ENCODE results near the gene MYO7B. TPM values are rescaled to one million over a fixed set of nuclear protein-coding genes. Genes with fewer than 3 reads are reported as not detected.
A peak's percentile ranks its signal among the peaks of the same experiment; 100 is the strongest.

Gene MYO7B
- total and polyA plus RNA-seq, 2 donors (not counting 1 experiment from before 2014, with no cell fraction given) = under 0.01 TPM; not detected in 1

GRCh38 chr2:127490283-127490682 lies 45.2 kb upstream of the MYO7B start:
- Histone ChIP-seq H3K27ac (ENCODE audit: insufficient read depth, low read length) (no peak overlapping the region), H3K4me1 (ENCODE audit: control insufficient read depth, extremely low read depth, insufficient read depth, low read length) (no peaks in the 10 kb centered on the region), H3K9ac (ENCODE audit: insufficient read depth, low read length) (no peak overlapping the region), H3K4me2 (ENCODE audit: extremely low read depth, insufficient read depth, low read length) (no peak overlapping the region), H4K20me1 (ENCODE audit: control insufficient read depth, extremely low read depth, insufficient read depth, low read length) (no peaks in the 10 kb centered on the region), H3K36me3 (ENCODE audit: control insufficient read depth, insufficient read depth, low read length) (peaks cover 22% of the 10 kb centered on the region), H2AFZ (ENCODE audit: low read length) (no peak overlapping the region), H3K4me3 (replicated peaks in 1 of 4; ENCODE audit: control extremely low read depth in 1 of 4, insufficient read depth in 1 of 4, low read depth in 3 of 4, low read length in 4 of 4) (no peak overlapping the region), H3K79me2 (ENCODE audit: control insufficient read depth, insufficient read depth, low read length) (no peaks in the 10 kb centered on the region), H3K27me3 (ENCODE audit: control insufficient read depth, insufficient read depth, low read length) (no peaks in the 10 kb centered on the region), H3K9me3 (ENCODE audit: control insufficient read depth, insufficient read depth, low read depth, low read length) (no peaks in the 10 kb centered on the region)
- TF ChIP-seq EZH2 (IDR thresholded peaks at IDR 0.05; ENCODE audit: low read length, missing control alignments) = no peak
- TF ChIP-seq CTCF (conservative IDR thresholded peaks at IDR 0.05 in 1 of 2, IDR thresholded peaks at IDR 0.05 in 1 of 2; ENCODE audit: low read depth in 1 of 2, low read length in 2 of 2) = no peak
- no peak for DNase-seq (ENCODE audit: low read depth in 2 of 2)

GRCh38 chr2:127498386-127498785 lies 37.1 kb upstream of the MYO7B start:
- Histone ChIP-seq H3K9me3 (ENCODE audit: control insufficient read depth, insufficient read depth, low read depth, low read length) (no peaks in the 10 kb centered on the region), H4K20me1 (ENCODE audit: control insufficient read depth, extremely low read depth, insufficient read depth, low read length) (no peaks in the 10 kb centered on the region), H3K27ac (ENCODE audit: insufficient read depth, low read length) (no peak overlapping the region), H3K9ac (ENCODE audit: insufficient read depth, low read length) (no peak overlapping the region), H3K79me2 (ENCODE audit: control insufficient read depth, insufficient read depth, low read length) (no peaks in the 10 kb centered on the region), H3K36me3 (ENCODE audit: control insufficient read depth, insufficient read depth, low read length) (peaks cover 12% of the 10 kb centered on the region), H3K4me3 (replicated peaks in 1 of 4; ENCODE audit: control extremely low read depth in 1 of 4, insufficient read depth in 1 of 4, low read depth in 3 of 4, low read length in 4 of 4) (no peak overlapping the region), H3K4me2 (ENCODE audit: extremely low read depth, insufficient read depth, low read length) (no peak overlapping the region), H3K27me3 (ENCODE audit: control insufficient read depth, insufficient read depth, low read length) (no peaks in the 10 kb centered on the region), H3K4me1 (ENCODE audit: control insufficient read depth, extremely low read depth, insufficient read depth, low read length) (peaks cover 2% of the 10 kb centered on the region), H2AFZ (ENCODE audit: low read length) (no peak overlapping the region)
- peak in 1 of 2 donors; percentile 91 for DNase-seq (ENCODE audit: low read depth in 2 of 2)
- TF ChIP-seq EZH2 (IDR thresholded peaks at IDR 0.05; ENCODE audit: low read length, missing control alignments) (no peak), CTCF (conservative IDR thresholded peaks at IDR 0.05 in 1 of 2, IDR thresholded peaks at IDR 0.05 in 1 of 2; ENCODE audit: low read depth in 1 of 2, low read length in 2 of 2) (no peak)

- H3K27me3 ChIP-seq (ENCODE audit: control insufficient read depth, insufficient read depth, low read length) = no peaks in the 10 kb centered on the region
- DNase-seq (ENCODE audit: low read depth in 2 of 2) = no peak
- H3K9me3 ChIP-seq (ENCODE audit: control insufficient read depth, insufficient read depth, low read depth, low read length) = no peaks in the 10 kb centered on the region
- H3K4me2 ChIP-seq (ENCODE audit: extremely low read depth, insufficient read depth, low read length) = no peak overlapping the region
- H4K20me1 ChIP-seq (ENCODE audit: control insufficient read depth, extremely low read depth, insufficient read depth, low read length) = no peaks in the 10 kb centered on the region
- peaks cover 11% of the 10 kb centered on the region for H3K36me3 ChIP-seq (ENCODE audit: control insufficient read depth, insufficient read depth, low read length)
- no peak overlapping the region for H2AFZ ChIP-seq (ENCODE audit: low read length)
- H3K27ac ChIP-seq (ENCODE audit: insufficient read depth, low read length) = no peak overlapping the region
- peaks cover 10% of the 10 kb centered on the region for H3K4me1 ChIP-seq (ENCODE audit: control insufficient read depth, extremely low read depth, insufficient read depth, low read length)
- TF ChIP-seq EZH2 (IDR thresholded peaks at IDR 0.05; ENCODE audit: low read length, missing control alignments) (no peak), CTCF (conservative IDR thresholded peaks at IDR 0.05 in 1 of 2, IDR thresholded peaks at IDR 0.05 in 1 of 2; ENCODE audit: low read depth in 1 of 2, low read length in 2 of 2) (no peak)
- H3K79me2 ChIP-seq (ENCODE audit: control insufficient read depth, insufficient read depth, low read length) = peaks cover 26% of the 10 kb centered on the region
- H3K9ac ChIP-seq (ENCODE audit: insufficient read depth, low read length) = no peak overlapping the region
- no peak overlapping the region for H3K4me3 ChIP-seq (replicated peaks in 1 of 4; ENCODE audit: control extremely low read depth in 1 of 4, insufficient read depth in 1 of 4, low read depth in 3 of 4, low read length in 4 of 4)
These were observed 32.0 kb upstream of the MYO7B start for GRCh38 chr2:127503491-127503890.
